ENCODE results near the gene HIPK3.

The HIPK3 gene

DNA sequence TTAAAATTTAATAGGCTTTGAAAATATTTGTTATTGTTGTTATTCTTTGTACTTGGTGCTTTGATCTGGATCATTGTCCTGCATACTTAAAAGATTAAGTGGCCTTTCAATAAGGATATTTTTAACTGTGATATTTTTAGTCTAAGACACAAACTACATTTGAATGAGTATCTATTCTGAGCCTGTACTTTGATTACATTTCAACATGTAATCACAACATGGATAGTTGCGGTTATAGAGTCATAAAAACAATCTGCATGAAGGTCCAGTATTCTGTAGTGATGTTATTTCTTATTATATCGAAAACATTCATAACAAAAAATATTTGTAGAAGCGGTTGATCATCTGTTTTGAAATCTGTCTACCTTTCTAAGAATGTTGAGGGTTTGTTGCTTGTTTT lies 58.6 kb downstream of the HIPK3 start:
- H3K4me3 ChIP-seq (ENCODE audit: low read depth, low read length), result no peak overlapping the region
- H3K27me3 ChIP-seq (ENCODE audit: insufficient read depth, low read depth, severe bottlenecking), result no peaks in the 10 kb centered on the region
- TF ChIP-seq, protein P1, sequence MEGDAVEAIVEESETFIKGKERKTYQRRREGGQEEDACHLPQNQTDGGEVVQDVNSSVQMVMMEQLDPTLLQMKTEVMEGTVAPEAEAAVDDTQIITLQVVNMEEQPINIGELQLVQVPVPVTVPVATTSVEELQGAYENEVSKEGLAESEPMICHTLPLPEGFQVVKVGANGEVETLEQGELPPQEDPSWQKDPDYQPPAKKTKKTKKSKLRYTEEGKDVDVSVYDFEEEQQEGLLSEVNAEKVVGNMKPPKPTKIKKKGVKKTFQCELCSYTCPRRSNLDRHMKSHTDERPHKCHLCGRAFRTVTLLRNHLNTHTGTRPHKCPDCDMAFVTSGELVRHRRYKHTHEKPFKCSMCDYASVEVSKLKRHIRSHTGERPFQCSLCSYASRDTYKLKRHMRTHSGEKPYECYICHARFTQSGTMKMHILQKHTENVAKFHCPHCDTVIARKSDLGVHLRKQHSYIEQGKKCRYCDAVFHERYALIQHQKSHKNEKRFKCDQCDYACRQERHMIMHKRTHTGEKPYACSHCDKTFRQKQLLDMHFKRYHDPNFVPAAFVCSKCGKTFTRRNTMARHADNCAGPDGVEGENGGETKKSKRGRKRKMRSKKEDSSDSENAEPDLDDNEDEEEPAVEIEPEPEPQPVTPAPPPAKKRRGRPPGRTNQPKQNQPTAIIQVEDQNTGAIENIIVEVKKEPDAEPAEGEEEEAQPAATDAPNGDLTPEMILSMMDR (IDR thresholded peaks at IDR 0.05; ENCODE audit: low read depth, low read length), result no peak
- no peak for DNase-seq
- H3K9me3 ChIP-seq (ENCODE audit: severe bottlenecking), result no peaks in the 10 kb centered on the region
- no peak overlapping the region for H3K27ac ChIP-seq
- H3K36me3 ChIP-seq, result no peaks in the 10 kb centered on the region

DNA sequence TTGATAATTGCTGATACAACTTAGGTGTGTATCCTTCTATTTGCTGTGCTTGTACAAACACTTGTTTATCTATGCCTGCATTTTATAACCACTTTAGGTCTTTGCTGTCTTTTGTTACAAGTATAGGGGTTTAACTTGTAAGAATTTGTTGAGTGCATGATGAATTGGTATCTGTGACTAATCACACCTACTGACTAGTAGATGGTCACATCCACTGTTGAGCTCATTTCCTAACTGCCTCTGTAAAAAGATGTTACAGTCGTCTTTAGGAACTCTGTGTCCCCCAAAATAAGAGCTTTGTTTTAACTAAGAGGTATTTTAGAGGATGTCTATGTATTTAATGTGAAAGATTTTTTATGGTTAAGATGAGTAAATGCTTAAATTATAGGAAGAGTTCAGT lies 60.5 kb downstream of the HIPK3 start:
- H3K36me3 ChIP-seq, result no peaks in the 10 kb centered on the region
- no peaks in the 10 kb centered on the region for H3K27me3 ChIP-seq (ENCODE audit: insufficient read depth, low read depth, severe bottlenecking)
- no peak for DNase-seq
- TF ChIP-seq, protein P1 (IDR thresholded peaks at IDR 0.05; ENCODE audit: low read depth, low read length), result no peak
- no peaks in the 10 kb centered on the region for H3K9me3 ChIP-seq (ENCODE audit: severe bottlenecking)
- no peak overlapping the region for H3K4me3 ChIP-seq (ENCODE audit: low read depth, low read length)
- H3K27ac ChIP-seq, result no peak overlapping the region

DNA sequence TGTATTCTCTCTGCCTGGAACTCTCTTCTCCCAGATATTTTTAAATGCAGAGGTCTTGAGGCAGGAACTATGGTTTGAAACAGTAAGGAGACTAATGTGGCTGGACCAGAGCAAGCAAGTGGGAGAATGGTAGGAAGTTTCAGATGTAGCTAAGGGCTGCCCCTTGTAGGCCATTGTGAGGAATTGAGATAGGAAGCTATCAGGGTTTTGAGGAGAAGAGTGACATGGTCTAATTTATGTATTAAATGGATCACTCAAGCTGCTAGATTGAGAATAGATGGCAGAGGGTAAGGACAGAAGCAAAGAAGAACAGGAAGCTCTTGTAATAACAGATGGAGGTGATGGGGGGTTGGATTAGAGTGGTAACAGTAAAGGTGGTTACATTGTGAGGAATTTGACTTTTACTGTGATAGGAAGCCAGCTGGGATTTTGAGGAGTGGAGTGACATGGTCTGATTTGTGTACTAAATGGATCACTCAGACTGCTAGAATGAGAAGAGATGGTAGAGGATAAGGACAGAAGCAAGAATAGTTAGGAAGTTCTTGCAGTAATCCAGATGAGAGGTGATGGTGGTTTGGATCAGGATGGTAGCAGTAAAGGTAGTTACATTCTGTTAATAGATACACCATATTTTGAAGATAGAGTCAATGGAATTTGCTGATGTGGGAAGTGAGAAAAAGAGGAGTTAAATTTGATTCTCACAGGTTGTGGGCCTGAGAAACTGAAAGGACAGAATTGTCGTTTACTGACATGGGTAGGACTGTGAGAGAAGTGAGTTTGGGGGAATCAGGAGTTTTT lies 63.0 kb downstream of the HIPK3 start:
- Histone ChIP-seq H3K27me3 (ENCODE audit: insufficient read depth, low read depth, severe bottlenecking) (no peaks in the 10 kb centered on the region), H3K4me3 (ENCODE audit: low read depth, low read length) (no peak overlapping the region), H3K9me3 (ENCODE audit: severe bottlenecking) (no peaks in the 10 kb centered on the region), H3K27ac (no peak overlapping the region), H3K36me3 (no peaks in the 10 kb centered on the region)
- DNase-seq, result no peak
- TF ChIP-seq, protein P1 (IDR thresholded peaks at IDR 0.05; ENCODE audit: low read depth, low read length), result no peak

DNA sequence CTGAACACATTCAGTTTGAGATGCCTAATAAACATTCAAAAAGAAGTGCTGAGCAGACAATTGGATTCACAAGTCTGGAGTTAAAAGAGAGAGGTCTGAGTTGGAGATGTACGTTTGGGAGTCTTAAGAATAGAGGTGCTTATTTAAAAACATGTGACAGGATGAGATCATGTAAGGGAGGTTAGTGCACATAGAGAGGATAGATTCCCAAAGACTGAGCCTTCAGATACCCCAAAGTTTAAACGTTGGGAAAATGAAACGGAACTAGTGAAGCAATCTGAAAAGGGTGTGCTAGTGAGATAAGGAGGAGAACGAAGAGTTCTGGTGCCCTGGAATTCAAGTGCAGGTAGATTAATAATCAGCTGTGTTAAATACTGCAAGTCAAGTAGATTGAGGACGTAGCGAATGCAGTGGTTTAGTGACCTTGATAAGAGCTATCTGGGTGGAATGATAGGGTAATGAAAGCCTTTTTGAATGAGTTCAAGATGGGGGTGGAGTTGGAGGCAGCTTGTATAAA lies 63.7 kb downstream of the HIPK3 start:
- Histone ChIP-seq H3K4me3 (ENCODE audit: low read depth, low read length) (no peak overlapping the region), H3K9me3 (ENCODE audit: severe bottlenecking) (no peaks in the 10 kb centered on the region), H3K27ac (no peak overlapping the region), H3K36me3 (no peaks in the 10 kb centered on the region), H3K27me3 (ENCODE audit: insufficient read depth, low read depth, severe bottlenecking) (no peaks in the 10 kb centered on the region)
- TF ChIP-seq, protein P1 (IDR thresholded peaks at IDR 0.05; ENCODE audit: low read depth, low read length), result no peak
- no peak for DNase-seq

DNA sequence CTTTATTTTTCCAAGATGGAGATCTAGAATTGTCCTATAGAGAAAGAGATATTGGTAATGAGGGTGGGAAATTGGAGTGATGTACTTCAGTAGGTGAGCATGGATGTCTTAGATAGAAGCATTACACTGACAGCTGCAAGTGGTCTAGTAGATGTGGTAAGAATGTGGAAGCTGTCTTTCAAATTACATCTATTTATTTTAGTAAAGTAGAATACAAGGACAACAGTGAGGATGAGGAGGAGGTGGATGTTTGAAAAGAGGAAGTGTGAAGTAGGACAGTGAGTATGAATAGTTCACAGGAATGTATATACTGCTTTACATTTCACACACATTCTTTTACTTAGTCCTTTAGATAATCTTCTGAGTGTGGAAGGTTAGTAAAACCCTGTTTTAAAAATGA lies 64.2 kb downstream of the HIPK3 start:
- DNase-seq, result no peak
- TF ChIP-seq, protein P1 (IDR thresholded peaks at IDR 0.05; ENCODE audit: low read depth, low read length), result no peak
- Histone ChIP-seq H3K36me3 (no peaks in the 10 kb centered on the region), H3K9me3 (ENCODE audit: severe bottlenecking) (no peaks in the 10 kb centered on the region), H3K4me3 (ENCODE audit: low read depth, low read length) (no peak overlapping the region), H3K27me3 (ENCODE audit: insufficient read depth, low read depth, severe bottlenecking) (no peaks in the 10 kb centered on the region), H3K27ac (no peak overlapping the region)

Data from WERI-Rb-1 (cell line).